NCI-H1930 (cell line): Measurements from ENCODE around the gene ENG.
A peak's percentile ranks its signal among the peaks of the same experiment; 100 is the strongest.
"Not testable (repeated sequence)": the region's sequence is repeated elsewhere in the genome, so short reads cannot be mapped to it uniquely, and the experiment has no call there.

ENCODE experiments used
- DNase-seq, 2 experiments: peaks; one replicate each; lab custom pipeline; 2025; lab: John Stamatoyannopoulos, UW

Gene ENG

DNA sequence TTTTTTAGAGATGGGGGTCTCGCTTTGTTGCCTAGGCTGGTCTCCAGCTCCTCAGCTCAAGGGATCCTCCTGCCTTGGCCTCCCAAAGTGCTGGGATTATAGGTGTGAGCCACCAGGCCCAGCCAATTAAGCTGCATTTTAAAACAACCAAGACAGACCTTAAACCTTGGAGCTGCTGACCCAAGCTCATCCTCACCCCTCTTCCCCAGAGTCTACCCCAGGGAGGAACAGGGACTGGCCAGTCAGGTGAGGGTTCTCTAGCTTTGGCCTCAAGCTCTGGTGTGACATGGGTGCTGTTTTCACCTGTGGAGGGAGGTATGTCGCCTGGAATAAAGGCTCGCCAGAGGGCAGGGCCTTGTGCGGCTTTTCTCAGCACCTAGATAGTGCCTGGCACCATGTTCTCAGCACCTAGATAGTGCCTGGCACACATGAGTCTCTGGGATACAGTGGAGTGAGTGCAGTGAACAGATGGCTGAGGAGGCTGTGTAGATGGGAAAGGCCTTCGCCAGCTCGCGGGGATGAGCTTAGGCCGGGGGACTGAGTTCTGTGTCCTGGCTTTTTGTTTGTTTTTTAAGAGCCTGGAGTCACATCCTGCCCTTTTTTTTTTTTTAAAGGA, 61.3 kb downstream of the ENG start:
- no peak for DNase-seq

DNA sequence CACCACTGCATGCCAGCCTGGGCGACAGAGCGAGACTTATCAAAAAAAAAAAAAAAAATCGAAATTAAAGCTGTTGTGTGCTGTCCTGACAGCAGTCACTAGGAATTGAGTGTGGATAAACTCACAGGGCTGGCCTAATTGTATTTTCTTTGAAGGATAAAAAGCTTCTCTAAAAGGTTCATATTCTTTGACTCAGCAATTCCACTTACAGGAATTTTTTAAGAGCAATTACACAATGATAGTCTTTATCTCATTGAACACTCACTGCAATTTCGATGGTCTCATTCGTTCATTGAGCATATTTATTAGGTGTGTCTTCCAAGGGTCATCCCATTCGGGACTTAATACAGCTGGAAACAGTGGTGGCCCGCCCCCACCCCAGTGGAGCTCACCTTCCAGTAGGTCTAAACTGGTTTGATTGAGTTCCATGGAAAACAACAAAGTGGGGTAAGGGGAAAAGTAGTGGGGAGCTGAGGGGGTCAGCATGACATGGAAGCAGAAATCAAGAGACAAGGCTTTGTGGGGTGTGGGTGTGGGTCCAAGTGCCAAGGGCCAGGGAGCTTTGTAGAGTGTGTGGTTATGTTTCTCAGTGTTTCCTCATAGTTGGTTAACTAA, 61.9 kb downstream of the ENG start:
- DNase-seq: no peak

DNA sequence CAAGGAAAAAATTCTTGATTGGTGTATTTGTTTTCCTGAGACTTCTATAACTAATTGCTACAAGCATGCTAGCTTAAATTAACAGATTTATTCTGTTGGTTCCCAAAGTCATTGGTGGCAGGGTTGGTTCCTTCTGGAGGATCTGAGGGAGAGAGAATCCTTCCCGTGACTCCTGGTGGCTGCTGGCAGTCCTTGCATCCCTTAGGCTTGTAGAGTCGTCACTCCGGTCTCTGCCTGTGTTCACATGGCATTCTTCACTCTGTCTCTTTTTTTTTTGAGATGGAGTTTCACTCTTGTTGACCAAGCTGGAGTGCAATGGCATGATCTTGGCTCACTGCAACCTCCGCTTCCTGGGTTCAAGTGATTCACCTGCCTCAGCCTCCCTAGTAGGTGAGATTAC, 63.4 kb downstream of the ENG start:
- no peak for DNase-seq

DNA sequence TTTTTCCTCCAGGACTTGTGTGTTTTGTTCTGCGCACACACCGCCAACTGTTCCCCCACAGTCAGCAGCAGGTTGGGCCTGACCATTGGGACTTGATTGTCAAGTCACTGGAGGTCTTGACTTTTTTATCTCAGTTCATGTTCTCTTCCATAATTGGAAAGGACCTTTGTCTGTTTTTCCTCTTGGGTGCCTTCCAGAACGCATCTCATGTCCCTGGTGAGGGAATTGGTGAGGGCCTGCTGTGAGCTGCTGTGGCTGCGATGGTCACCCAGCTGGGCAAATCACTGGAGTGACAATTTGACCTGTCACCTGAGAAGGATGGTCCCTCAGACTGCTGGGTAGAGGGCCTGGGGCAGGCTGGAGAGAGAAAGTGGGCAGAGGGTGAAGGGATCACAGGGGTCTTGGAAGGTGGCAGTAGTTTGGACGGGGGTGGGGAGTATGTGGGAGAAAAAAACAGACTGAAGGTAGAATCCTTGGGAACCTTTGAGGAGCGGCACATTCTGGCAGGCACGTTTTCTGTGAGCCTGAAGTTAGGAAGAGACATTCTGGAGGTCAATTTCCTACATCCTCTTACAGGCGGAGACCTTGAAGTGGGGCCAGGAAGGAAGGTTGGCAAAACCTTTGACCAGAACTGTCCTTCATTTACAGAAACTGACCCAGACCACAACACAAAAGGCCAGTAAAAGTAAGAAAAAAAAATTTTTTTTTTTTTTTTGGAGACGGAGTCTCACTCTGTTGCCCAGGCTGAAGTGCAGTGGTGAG, 64.2 kb downstream of the ENG start:
- no peak for DNase-seq

DNA sequence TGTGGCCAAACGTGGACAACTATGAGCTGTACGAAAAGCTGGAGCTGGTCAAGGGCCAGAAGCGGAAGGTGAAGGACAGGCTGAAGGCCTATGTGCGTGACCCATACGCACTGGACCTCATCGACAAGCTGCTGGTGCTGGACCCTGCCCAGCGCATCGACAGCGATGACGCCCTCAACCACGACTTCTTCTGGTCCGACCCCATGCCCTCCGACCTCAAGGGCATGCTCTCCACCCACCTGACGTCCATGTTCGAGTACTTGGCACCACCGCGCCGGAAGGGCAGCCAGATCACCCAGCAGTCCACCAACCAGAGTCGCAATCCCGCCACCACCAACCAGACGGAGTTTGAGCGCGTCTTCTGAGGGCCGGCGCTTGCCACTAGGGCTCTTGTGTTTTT, 65.3 kb downstream of the ENG start:
- DNase-seq: no peak

DNA sequence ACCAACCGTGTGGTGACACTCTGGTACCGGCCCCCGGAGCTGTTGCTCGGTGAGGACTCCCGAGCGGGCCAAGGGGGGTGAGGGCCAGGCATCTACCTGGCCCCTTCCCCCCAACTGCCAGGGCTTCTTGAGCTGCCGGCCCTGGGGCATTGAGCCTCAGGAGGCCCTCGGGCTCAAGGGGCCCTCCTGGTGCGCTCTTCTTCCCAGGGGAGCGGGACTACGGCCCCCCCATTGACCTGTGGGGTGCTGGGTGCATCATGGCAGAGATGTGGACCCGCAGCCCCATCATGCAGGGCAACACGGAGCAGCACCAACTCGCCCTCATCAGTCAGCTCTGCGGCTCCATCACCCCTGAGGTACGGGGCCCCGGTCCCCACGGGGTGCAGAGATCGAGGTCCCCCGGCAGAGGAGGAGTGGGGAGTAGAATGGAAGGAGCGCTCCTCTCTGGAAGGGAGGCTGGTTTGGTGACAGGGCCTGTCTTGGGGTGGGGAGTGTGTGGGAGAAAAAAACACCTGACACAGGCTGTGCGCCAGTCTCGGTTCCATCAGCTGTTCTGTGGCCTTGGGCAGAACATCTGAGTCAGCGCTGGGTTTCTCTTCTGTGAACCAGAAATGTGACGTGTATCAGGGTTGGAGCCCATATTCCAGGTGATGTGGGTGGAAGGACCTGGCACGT, 66.0 kb downstream of the ENG start:
- DNase-seq: no peak

DNA sequence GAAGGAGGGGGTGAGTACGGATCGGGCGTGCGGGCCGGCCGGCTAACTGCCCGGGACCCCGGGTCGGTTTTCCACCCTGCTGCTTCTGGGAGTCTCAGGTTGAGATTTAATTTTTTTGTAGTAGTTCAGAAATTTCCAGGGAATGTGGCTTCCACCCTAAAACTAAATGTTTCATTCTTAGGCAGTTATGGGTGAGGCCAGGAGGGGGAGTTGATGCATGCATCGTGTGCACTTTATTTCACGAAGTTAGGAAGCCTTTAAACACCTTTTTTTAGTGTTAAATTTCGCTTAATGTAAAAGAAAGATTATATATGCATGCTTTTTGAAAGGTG, 67.7 kb downstream of the ENG start:
- DNase-seq: no peak

DNA sequence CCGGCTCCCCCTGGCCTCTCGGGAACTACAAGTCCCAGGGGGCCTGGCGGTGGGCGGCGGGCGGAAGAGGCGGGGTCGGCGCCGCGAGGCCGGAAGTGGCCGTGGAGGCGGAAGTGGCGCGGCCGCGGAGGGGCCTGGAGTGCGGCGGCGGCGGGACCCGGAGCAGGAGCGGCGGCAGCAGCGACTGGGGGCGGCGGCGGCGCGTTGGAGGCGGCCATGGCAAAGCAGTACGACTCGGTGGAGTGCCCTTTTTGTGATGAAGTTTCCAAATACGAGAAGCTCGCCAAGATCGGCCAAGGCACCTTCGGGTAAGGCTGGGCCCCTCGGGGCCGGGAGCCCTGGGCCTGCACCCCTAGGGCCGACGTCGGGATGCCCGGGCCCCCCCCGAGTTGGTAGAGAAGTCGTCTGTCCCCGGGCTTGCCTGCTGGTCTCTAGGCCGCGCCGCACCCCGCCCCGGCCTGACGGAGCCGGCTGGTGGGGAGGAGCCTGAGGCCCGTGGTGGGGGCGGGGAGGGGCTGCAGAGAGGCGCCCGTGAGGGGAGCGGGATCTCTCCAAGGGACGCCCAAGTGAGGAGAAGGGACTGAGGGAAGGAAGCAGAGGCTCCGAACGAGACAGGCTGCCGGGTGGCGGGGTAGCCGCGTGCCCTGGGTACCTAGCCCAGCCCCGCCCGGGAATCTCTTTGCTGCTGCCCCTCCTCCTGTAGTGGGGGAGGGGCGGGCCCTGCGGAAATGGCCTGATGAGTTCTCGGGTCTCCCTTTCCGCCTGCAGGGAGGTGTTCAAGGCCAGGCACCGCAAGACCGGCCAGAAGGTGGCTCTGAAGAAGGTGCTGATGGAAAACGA, 68.3 kb downstream of the ENG start, which contains the start of gene CDK9:
Gene CDK9, plus strand, starts transcription at position 102 of the 840 bp plus-strand sequence. Its CDS starts 115 bp downstream, at position 217.
- peak; percentile 75 to 88 for DNase-seq

DNA sequence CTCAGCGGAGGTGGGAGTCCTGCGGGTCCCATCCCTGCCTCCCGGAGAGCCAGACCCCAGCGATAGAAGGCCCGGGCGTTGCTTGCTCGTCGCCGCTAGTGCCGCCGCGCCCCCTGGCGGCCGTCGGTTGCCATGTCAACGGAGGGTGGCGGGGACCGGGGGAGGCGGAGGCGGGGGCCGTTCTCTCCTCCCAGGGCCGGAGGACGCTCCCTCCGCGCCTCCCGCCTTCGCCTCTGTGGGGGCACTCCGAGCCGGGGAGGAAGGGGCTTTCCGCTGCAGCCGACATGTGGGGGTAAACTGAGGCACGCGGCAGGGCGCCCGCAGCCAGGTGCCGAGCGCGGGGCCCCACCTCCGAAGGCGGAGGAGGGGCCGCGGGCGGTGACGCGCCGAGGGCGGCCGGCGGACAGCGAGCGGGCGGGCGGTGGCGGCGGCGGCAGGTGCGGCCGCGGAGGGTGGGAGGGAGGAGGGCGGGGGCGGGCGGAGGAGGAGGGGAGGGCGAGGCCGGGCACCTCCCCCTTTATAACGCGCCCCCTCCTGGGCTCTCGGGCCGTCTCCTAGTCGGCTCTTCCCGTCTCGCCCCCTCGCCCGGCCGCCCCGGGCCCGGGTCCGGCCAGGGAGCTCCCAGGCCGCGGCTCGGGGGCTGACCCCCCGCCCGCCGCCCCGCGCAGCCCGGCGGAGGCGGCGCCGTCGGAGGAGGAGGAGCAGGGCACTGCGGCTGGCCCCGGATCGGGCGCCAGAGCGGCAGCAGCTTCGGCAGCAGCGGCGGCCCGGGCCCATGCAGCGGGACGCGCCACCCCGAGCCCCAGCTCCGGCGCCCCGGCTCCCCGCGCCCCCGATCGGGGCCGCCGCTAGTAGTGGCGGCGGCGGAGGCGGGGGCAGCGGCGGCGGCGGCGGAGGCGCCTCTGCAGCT, 69.2 kb downstream of the ENG start:
- peak; percentile 69 to 85 for DNase-seq

DNA sequence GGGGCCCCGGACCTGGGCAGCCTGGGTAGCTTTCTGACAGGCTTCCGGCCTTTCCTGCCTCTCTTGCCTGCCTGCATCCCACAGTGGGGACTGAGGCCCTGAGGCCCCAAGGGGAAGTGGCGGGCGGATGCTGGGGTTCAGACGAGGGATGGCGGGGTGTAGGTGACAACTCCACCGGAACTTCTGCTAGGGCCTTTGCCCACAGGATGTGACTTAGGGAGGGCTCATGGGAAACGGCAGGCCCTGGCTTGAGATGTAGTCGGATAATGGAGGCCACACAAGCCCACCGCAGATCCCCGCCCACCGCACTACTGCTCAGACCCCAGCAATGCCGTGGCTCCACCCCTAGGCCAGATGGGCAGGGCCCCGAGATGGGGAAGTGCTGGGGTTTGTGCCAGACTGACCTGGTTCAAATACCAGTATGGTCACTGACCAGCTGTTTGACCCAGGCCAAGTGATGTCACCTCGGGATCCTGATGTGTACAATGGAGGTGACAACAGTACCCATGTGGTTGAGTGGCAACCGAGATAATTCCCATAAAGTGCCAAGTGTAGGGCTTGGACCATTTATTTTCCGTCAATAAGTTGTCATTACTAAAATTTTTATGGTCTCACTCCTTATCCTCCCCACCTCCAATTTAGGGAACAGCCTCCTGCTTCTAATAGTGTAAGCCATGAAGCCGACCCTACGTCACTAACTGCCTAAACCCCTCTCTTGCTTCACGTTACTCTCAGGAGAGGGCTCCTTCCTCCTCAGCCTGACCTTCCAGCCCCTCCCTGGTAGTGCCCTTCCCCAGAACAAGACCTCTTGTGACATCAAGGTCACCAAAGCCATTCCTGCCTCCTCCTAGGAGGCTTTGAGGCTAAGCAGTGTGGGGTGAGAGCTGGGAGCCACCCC, 71.1 kb downstream of the ENG start:
- no peak for DNase-seq

DNA sequence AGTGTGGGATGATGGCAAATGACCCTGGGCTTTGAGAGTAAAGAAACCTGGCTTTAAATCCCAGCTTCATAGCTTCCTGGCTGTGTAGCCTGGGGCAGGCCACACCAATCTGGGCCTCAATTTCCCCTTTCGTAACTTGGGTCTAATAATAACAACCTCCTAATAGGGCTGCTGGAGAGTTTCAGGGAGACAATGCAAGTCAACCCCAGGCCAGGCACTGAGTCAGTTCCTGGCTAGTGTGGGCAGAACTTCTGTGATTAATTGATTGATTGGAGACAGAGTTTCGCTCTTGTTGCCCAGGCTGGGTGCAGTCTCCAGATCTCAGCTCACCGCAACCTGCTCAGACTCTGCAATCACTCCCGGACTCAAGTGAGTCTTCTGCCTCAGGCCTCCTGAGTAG, 72.7 kb downstream of the ENG start:
- no peak for DNase-seq

DNA sequence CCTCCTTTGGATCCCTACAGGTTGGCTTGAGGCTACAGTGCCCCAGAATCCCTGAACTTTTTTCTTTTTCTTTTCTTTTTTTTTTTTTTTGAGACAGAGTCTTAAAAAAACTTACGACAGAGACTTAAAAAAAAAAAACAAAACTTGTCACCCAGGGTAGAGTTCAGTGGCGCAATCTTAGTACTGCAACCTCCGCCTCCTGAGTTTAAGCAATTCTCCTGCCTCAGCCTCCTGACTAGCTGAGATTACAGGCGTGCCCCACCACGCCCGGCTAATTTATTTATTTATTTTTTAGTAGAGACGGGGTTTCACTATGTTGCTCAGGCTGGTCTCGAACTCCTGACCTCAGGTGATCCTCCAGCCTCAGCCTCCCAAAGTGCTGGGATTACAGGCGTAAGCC, 73.5 kb downstream of the ENG start:
- not testable (repeated sequence) for DNase-seq

DNA sequence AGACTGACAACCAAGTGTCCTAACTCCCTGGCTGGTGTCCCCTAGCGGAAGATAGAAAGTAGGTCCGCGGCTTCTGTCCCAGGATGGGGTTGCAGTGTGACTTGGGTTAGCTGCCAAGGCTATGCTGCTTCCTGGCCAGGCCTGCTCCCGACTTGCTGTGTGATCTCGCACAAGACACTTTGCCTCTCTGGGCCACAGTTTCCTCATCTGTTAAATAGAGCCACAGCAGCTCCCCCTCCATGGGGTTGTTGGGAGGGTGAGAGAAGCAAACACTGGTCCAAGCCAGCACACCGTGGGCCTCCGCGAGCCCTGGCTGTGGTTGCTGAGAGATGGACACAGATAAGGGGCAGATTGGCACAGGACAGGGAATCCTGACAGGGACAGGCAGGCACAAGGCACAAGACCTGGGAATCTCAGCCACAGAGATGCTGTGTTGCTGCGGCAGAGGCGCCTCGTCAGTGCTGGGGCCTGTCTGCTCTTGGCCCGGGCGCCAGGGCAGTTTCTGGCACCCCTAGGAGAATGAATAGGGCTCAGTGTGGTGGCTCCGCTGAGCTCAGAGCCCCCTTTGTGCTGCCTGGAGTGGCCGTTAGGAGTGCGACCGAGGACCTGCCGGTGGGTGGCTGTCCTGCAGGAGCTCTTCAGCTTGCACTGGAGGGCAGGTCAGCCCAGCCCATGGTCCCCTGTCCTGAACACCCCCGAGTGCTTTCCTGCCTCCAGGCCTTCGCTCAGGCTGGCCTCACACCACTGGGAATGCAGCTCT, 74.2 kb downstream of the ENG start:
- DNase-seq: no peak

DNA sequence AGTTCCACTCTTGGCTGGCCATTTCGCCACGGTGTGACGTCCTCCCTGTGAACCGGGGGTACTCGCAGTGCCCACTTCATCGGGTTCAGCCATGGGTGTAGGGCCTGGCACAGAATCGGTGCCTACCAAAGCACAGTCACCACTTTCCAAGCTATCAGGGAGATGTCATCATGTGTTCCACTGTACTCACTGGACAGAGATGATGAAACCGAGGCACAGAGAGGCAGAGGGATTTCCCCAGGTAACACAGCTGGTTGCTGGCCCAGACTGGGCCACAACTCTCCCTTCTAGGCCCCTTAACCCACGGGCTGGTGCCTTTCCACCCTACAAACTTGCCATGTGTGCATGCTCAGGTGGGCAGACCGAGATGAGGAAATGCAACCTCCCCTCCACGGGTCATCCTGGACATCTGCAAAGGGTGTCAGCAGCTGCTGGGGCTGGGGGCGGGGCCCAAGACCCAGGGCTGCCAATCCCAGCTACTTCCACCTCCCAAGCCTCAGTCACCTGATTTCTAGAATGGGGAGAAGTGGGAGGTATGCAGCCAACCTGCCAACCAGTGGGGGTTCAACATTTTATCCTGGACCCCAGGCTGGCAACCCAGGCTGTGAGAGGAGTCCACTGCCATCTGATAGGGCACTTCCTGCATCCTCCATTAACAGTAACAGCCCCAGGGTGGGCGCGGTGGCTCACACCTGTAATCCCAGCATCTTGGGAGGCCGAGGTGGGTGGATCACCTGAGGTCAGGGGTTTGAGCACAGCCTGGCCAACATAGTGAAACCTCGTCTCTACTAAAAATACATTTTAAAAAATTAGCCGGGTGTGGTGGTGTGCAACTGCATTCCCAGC, 75.1 kb downstream of the ENG start:
- no peak for DNase-seq

DNA sequence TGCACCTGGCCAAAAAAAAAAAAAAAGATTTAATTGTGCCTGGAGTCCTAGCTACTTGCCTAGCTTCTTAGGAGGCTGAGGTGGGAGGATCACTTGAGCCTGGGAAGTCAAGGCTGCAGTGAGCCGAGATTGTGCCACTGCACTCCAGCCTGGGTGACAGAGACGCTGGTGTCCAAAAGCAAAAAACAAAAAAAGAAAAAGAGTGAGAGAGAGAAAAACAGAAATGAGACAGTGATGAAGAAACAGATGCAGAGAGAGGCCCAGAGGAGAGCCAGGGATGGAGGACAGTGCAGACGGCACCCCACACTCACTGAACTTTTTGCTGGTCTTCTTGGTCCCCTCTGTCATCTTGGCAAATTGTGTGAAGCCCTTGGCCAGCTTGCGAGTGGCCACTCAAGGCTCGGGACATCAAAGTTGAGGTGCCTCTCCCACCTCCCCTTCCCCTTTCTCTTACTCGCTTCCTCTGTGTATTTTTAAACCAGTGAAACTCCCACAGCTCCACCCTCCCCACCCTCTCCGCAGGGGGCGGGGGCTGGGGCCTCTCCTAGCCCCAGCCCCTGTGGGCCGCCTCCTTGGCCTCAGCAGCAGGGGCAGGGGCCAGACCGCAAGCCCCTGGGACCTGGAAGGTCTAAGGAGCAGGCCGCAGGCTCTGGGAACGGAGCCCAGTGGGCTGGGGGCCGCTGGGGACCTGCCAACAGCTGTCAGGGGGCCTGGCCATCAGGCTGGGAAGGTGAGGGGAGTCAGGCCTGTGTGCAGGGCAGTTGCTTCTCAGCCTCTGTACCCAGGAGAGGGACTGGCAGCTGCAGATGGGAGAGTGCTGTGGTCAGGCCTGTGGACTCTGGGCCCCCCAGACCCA, 76.0 kb downstream of the ENG start, which contains the start of gene SH2D3C:
Gene SH2D3C, minus strand, starts transcription at position 387 of the 856 bp plus-strand sequence. Its CDS starts 39 bp downstream, at position 348.
- no peak for DNase-seq

DNA sequence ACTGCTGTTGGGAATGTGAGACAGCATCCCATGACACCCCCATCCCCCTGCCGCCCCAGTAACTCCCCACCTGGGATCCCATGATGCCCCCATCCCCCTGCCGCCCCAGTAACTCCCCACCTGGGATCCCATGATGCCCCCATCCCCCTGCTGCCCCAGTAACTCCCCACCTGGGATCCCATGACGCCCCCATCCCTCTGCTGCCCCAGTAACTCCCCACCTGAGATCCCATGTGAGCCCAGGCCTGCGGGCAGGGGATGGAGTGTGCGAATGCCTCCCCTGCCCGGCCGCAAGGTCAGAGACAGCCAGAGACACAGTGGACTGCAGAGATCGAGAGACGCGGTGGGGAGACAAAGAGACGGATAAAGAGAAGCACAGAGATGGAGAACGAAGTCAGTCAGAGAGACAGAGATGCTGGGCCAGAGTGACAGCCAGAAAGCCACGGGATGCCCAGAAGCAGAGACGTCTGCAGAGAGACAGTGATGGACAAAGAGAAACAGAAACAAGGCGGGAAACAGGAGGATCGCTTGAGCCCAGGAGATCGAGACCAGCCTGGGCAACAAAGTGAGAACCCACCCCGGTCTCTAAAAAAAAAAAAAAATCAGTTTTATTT, 77.0 kb downstream of the ENG start:
- no peak for DNase-seq

DNA sequence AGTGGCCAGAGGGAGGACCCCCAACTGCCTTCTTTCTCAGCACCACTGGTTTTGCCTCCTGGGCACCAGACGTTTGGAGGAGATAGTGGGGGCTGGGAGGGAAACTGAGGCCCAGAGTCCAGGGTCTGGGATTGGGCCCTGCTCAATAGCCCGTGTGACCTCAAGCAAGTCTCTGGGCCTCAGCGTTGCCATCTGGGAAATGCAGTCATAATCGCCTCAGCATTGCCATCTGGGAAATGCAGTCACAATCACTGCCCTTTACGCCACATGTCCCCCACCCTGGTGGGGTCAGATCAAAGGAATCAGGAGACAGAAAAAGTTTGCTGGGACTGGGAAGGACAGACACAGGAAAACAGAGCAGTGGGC, 77.6 kb downstream of the ENG start:
- no peak for DNase-seq
